Gastrocnemius medialis (tissue), 4 donors: Measurements from ENCODE around the gene PRKAG1. TPM values are rescaled to one million over a fixed set of nuclear protein-coding genes. Genes with fewer than 3 reads are reported as not detected.

Experiments used
- ATAC-seq, 2 donors: fragments of 150-250 bp; one replicate each; pipeline ENCODE4 v1.9.1; 2016
- DNase-seq, 2 donors: peaks; one replicate each; pipeline ENCODE4 v3.0.0-alpha.2; 2019
- H3K27ac ChIP-seq, 4 donors: fragments of 200-600 bp; sonication (generic); 1 replicate in 1 of 4; 2 replicates in 3 of 4; pipeline ENCODE4 v1.5.1; 2016 to 2018; ENCODE audit warnings: mild to moderate bottlenecking in 2 of 4, moderate library complexity in 1 of 4
- H3K27me3 ChIP-seq, 3 donors: fragments of 200-600 bp; sonication (generic) in 2 of 3; 1 replicate in 1 of 3; 2 replicates in 2 of 3; pipeline versions ENCODE4 v1.5.1 to v1.6.0; 2016 to 2019; ENCODE audit warnings: mild to moderate bottlenecking in 1 of 3, moderate library complexity in 1 of 3
- H3K36me3 ChIP-seq, 2 donors: fragments of 200-600 bp; sonication (generic) in 1 of 2; one replicate each; pipeline ENCODE4 v1.5.1; 2017 to 2018
- H3K4me1 ChIP-seq, 2 donors: fragments of 200-600 bp; sonication (generic) in 1 of 2; one replicate each; pipeline ENCODE4 v1.5.1; 2016 to 2017; ENCODE audit warnings: mild to moderate bottlenecking in 2 of 2
- H3K4me3 ChIP-seq, 4 donors: fragments of 200-600 bp; sonication (generic) in 3 of 4; 1 replicate in 1 of 4; 2 replicates in 3 of 4; pipeline ENCODE4 v1.5.1; 2016 to 2019; ENCODE audit warnings: mild to moderate bottlenecking in 2 of 4
- H3K9me3 ChIP-seq, 3 donors: fragments of 200-600 bp; sonication (generic) in 2 of 3; 1 replicate in 1 of 3; 2 replicates in 2 of 3; pipeline ENCODE4 v1.5.1; 2016 to 2019
- POLR2A ChIP-seq, 2 donors: fragments of 450-650 bp; IDR thresholded peaks; one replicate each; pipeline ENCODE4 v1.6.1; 2017; ENCODE audit warnings: antibody characterized with exemption in 2 of 2, mild to moderate bottlenecking in 2 of 2, moderate library complexity in 2 of 2
- in situ Hi-C, 4 donors: fragments of 200-750 bp; cut with MboI; loops; one replicate each; pipeline versions ENCODE4 v1.15.0 to v1.8.0; 2017; ENCODE audit warnings: low sequenced_read_pairs in 4 of 4
- intact Hi-C: fragments of 100-400 bp; cut with DNase I; formaldehyde crosslinking; loops from one replicate; pipeline ENCODE4 v1.15.1; 2023; ENCODE audit warnings: low total_unique reads
- total RNA-seq, 4 donors: library from RNA; depleted of rRNA; stranded (reverse); fragments of >200 nt; gene quantifications; one replicate each; pipeline versions ENCODE4 v1.1.0 to v1.2.3, GENCODE V29; 2016
- TF ChIP-seq, protein P1 (sequence below), 5 experiments: fragments of 450-650 bp in 3 of 5; fragments of 200-600 bp in 2 of 5; sonication (generic) in 2 of 5; IDR thresholded peaks in 4 of 5; conservative IDR thresholded peaks in 1 of 5; 1 replicate in 4 of 5; 2 replicates in 1 of 5; pipeline ENCODE4 v1.5.1; 2016 to 2019; ENCODE audit warnings: antibody characterized with exemption in 5 of 5, mild to moderate bottlenecking in 3 of 5, moderate library complexity in 3 of 5

Gene PRKAG1
- total RNA-seq, 4 donors from 2014 or later, result 67.4 to 97.7 (median 83.9) TPM

- H3K27me3 ChIP-seq, result no peaks in the 10 kb centered on the region
- peaks cover 41 to 89% of the 10 kb centered on the region in 2 donors for H3K4me1 ChIP-seq
- peak; percentile 37 to 38 for ATAC-seq
- in situ Hi-C loops, result no loop called here
- H3K27ac ChIP-seq, result peak overlapping the region; percentile 75 to 99 (median 97)
- no peak for TF ChIP-seq POLR2A (IDR thresholded peaks at IDR 0.05)
- TF ChIP-seq, protein P1, sequence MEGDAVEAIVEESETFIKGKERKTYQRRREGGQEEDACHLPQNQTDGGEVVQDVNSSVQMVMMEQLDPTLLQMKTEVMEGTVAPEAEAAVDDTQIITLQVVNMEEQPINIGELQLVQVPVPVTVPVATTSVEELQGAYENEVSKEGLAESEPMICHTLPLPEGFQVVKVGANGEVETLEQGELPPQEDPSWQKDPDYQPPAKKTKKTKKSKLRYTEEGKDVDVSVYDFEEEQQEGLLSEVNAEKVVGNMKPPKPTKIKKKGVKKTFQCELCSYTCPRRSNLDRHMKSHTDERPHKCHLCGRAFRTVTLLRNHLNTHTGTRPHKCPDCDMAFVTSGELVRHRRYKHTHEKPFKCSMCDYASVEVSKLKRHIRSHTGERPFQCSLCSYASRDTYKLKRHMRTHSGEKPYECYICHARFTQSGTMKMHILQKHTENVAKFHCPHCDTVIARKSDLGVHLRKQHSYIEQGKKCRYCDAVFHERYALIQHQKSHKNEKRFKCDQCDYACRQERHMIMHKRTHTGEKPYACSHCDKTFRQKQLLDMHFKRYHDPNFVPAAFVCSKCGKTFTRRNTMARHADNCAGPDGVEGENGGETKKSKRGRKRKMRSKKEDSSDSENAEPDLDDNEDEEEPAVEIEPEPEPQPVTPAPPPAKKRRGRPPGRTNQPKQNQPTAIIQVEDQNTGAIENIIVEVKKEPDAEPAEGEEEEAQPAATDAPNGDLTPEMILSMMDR (IDR thresholded peaks at IDR 0.05 in 4 of 5, conservative IDR thresholded peaks at IDR 0.05 in 1 of 5), result no peak
- peaks cover 0 to 8% of the 10 kb centered on the region in 2 donors for H3K36me3 ChIP-seq
- peak in 1 of 2 donors; percentile 48 for DNase-seq
- intact Hi-C loops, result loop anchor here (5.0 kb wide), 1 partner anchor 341 kb away; no protein-coding TSS in a partner anchor
- no peaks in the 10 kb centered on the region for H3K9me3 ChIP-seq
- no peak overlapping the region for H3K4me3 ChIP-seq
Measured at GRCh38 chr12:49013428-49013827, 5.1 kb downstream of the PRKAG1 start.

GRCh38 chr12:49012739-49013138 lies 5.8 kb downstream of the PRKAG1 start:
- in situ Hi-C loops, result no loop called here
- Histone ChIP-seq H3K27me3 (no peaks in the 10 kb centered on the region), H3K4me1 (peaks cover 37 to 90% of the 10 kb centered on the region in 2 donors), H3K36me3 (peaks cover 0 to 8% of the 10 kb centered on the region in 2 donors), H3K27ac (peak overlapping the region; percentile 75 to 99 (median 97)), H3K4me3 (no peak overlapping the region), H3K9me3 (no peaks in the 10 kb centered on the region)
- TF ChIP-seq POLR2A (IDR thresholded peaks at IDR 0.05), result no peak
- TF ChIP-seq, protein P1 (IDR thresholded peaks at IDR 0.05 in 4 of 5, conservative IDR thresholded peaks at IDR 0.05 in 1 of 5), result no peak
- DNase-seq (no peak), ATAC-seq (no peak)
- intact Hi-C loops, result loop anchor here (5.0 kb wide), 1 partner anchor 340 kb away; no protein-coding TSS in a partner anchor

DNA sequence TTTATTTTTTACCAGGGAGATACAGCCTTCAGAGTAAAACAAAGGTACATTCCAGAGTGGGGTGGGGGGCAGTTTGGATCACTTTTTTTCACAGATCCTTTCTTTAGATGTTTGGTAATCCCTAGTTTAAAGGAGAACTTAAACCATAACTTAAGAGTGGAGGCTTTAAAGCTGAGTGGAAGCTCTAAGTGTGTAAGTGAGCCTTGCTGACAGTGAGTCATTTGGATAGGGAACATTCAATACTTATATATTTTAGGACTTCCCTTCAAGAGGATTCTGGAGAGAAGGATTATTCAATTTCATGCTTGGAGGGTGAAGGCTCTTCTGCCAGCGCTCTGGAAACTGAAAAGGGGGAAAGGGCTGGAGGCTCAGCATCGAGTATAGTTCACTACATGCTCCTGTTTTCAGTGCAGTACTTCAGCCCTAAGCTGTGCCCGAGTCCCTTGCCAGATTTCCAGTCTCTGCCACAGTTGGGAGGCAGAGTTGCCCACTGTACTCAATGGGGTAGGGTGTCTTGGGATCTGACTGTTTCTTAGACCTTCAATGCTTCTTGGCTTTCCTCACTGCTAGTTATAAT lies 8.4 kb downstream of the PRKAG1 start:
- peaks cover 0 to 20% of the 10 kb centered on the region in 2 donors for H3K36me3 ChIP-seq
- TF ChIP-seq, protein P1 (IDR thresholded peaks at IDR 0.05 in 4 of 5, conservative IDR thresholded peaks at IDR 0.05 in 1 of 5), result no peak
- peak in 1 of 2 donors; percentile 28 for TF ChIP-seq POLR2A (IDR thresholded peaks at IDR 0.05)
- peaks cover 14 to 65% of the 10 kb centered on the region in 2 donors for H3K4me1 ChIP-seq
- no peaks in the 10 kb centered on the region for H3K27me3 ChIP-seq
- intact Hi-C loops, result loop anchor here (5.0 kb wide), 1 partner anchor 338 kb away; no protein-coding TSS in a partner anchor
- peak overlapping the region; percentile 59 to 99 (median 97) for H3K27ac ChIP-seq
- no peak overlapping the region for H3K4me3 ChIP-seq
- no peak for DNase-seq
- peak; percentile 45 to 51 for ATAC-seq
- H3K9me3 ChIP-seq, result no peaks in the 10 kb centered on the region
- in situ Hi-C loops, result no loop called here

DNA sequence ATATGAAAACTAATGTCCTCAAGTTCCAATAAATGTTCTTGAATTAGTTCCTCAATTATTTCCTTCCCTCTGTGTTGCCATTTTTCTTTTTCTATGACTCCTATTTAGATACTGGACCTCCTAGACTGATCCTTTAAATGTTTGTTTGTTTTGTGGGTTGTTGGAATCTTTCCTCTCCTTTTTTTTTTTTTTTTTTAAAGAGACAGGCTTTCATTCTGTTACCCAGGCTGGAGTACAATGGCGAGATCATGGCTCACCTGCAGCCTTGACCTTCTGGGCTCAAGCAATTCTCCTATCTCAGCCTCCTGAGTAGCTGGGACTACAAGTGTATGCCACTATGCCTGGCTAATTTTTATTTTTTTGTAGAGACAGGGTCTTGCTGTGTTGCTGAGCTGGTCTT lies 9.6 kb downstream of the PRKAG1 start:
- H3K27ac ChIP-seq, result peak overlapping the region in 3 of 4 donors; percentile 96 to 99 (median 98)
- H3K4me1 ChIP-seq, result peaks cover 8 to 54% of the 10 kb centered on the region in 2 donors
- H3K27me3 ChIP-seq, result no peaks in the 10 kb centered on the region
- H3K9me3 ChIP-seq, result no peaks in the 10 kb centered on the region
- H3K36me3 ChIP-seq, result peaks cover 1 to 32% of the 10 kb centered on the region in 2 donors
- ATAC-seq (no peak), DNase-seq (no peak)
- TF ChIP-seq, protein P1 (IDR thresholded peaks at IDR 0.05 in 4 of 5, conservative IDR thresholded peaks at IDR 0.05 in 1 of 5), result no peak
- TF ChIP-seq POLR2A (IDR thresholded peaks at IDR 0.05), result no peak
- H3K4me3 ChIP-seq, result no peak overlapping the region
- intact Hi-C loops (no loop called here), in situ Hi-C loops (no loop called here)
